C4-2B (cell line): ENCODE results near the gene CDC73.

ENCODE experiments used
- CTCF ChIP-seq: fragments of 450-650 bp; conservative IDR thresholded peaks from 2 replicates; pipeline ENCODE4 v1.5.1; 2017; ENCODE audit warnings: mild to moderate bottlenecking
- ZFX ChIP-seq: fragments of 450-650 bp; IDR thresholded peaks from 2 replicates; pipeline ENCODE4 v1.6.1; 2017

GRCh38 chr1:193125369-193125768 is 3.5 kb downstream of the CDC73 start:
- TF ChIP-seq CTCF, result no peak
- TF ChIP-seq ZFX, result no peak
